ENCODE results near the gene GSTA5. TPM values are rescaled to one million over a fixed set of nuclear protein-coding genes. Genes with fewer than 3 reads are reported as not detected.

Gene GSTA5
- total and polyA plus RNA-seq, 5 experiments from 2014 or later, result not detected

Other genes starting within 250 kb of the GSTA5 start
- gene TMEM14A, start 169.7 kb downstream of the GSTA5 start, total RNA-seq, result 1 to 10 TPM; 7.3 to 8.3 TPM
- gene TMEM14A, start 169.7 kb downstream of the GSTA5 start, polyA plus RNA-seq, result 10 to 100 TPM; 22.4 to 36.0 (median 32.7) TPM
- gene GSTA2, start 77.3 kb downstream of the GSTA5 start, total RNA-seq, result not detected
- not detected for gene GSTA2, start 77.3 kb downstream of the GSTA5 start, polyA plus RNA-seq
- gene GSTA1, start 37.0 kb downstream of the GSTA5 start, total RNA-seq, result not detected
- gene GSTA1, start 37.0 kb downstream of the GSTA5 start, polyA plus RNA-seq, result not detected
- gene GSTA3, start 68.9 kb upstream of the GSTA5 start, total RNA-seq, result not detected
- gene GSTA3, start 68.9 kb upstream of the GSTA5 start, polyA plus RNA-seq, result not detected
- gene GSTA4, start 154.5 kb upstream of the GSTA5 start, total RNA-seq, result under 1 TPM; 0.39 to 0.69 TPM
- gene GSTA4, start 154.5 kb upstream of the GSTA5 start, polyA plus RNA-seq, result 1 to 10 TPM; 1.2 to 3.7 (median 3.4) TPM
- 10 to 100 TPM; 15.0 to 15.8 TPM for gene CILK1, start 221.0 kb upstream of the GSTA5 start, total RNA-seq
- gene CILK1, start 221.0 kb upstream of the GSTA5 start, polyA plus RNA-seq, result 1 to 10 TPM; 2.8 to 4.1 (median 3.8) TPM
- gene FBXO9, start 224.6 kb upstream of the GSTA5 start, total RNA-seq, result 100 to 1,000 TPM; 134 to 137 TPM
- 10 to 100 TPM; 46.1 to 52.1 (median 49.0) TPM for gene FBXO9, start 224.6 kb upstream of the GSTA5 start, polyA plus RNA-seq